ENCODE results near the gene MSANTD1. TPM values are rescaled to one million over a fixed set of nuclear protein-coding genes. Genes with fewer than 3 reads are reported as not detected.

The MSANTD1 gene
- total and polyA plus RNA-seq, 2 donors (not counting 1 experiment from before 2014, with no cell fraction given), result 0.78 to 5.5 TPM

DNA sequence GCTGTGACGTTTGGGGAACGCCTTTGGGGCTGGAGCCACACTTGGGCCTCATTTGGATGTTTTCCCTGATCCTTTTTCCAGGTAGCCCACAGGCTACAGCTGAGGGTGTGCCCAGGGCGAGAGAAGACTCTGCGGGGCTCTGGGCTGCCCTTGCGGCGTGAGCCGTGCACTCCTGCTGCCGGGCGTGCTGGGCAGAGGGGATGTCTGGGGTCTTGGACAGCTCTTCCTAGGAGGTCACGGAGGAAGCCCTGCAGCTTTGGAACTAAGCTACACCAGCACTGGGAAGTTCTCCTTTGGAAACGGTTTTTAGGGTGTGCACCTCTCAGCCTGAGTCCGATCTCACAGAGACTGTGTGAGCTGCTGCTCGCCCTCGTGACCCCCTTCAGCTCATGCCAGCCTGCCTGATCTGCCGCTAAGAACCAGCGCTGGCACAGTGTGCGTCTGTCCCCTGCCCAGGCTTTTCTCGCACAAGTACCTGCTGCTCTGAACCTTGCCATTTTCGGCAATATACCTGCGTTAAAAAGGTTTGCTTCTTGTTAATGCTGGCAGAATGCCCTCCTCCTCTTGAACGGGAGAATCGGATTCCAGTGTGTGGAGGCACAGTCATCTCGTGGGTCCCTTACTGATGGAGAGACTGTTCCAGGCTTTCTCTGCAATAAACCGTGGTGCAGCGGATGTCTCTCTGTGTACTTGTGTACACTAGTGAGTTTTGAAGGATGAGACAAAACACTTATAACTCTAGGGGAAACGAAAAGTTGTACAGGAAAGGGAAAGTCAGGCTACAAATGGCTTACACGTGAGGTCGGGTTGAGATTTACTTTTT is 14.3 kb downstream of the MSANTD1 start:
- Mint-ChIP-seq H3K4me3 (no peak overlapping the region), H3K27ac (no peak overlapping the region), H3K4me1 (peaks cover 4% of the 10 kb centered on the region), H3K27me3 (no peaks in the 10 kb centered on the region), H3K9me3 (ENCODE audit: insufficient read depth) (no peaks in the 10 kb centered on the region)
- Histone ChIP-seq H3K4me2 (replicated peaks; ENCODE audit: low read depth, low read length, poor library complexity, severe bottlenecking) (no peak overlapping the region), H3K27me3 (replicated peaks in 1 of 4; ENCODE audit: control extremely low read depth in 1 of 4, control insufficient read depth in 3 of 4, insufficient read depth in 4 of 4, low read length in 3 of 4) (no peaks in the 10 kb centered on the region), H3K4me1 (ENCODE audit: control insufficient read depth in 2 of 2, insufficient read depth in 2 of 2, low read length in 2 of 2) (peaks cover 1 to 4% of the 10 kb centered on the region in 2 donors), H4K20me1 (ENCODE audit: control insufficient read depth, insufficient read depth, low read length, poor library complexity, severe bottlenecking) (no peaks in the 10 kb centered on the region), H3K27ac (ENCODE audit: low read length in 2 of 2) (no peak overlapping the region), H3K4me3 (ENCODE audit: control extremely low read depth in 1 of 5, extremely low read depth in 1 of 5, insufficient read depth in 1 of 5, low read depth in 2 of 5, low read length in 4 of 5) (no peak overlapping the region), H3K9ac (ENCODE audit: low read length) (no peak overlapping the region), H3K9me3 (ENCODE audit: control extremely low read depth in 1 of 3, control insufficient read depth in 2 of 3, insufficient read depth in 1 of 3, low read length in 2 of 3) (no peaks in the 10 kb centered on the region), H3K79me2 (ENCODE audit: control insufficient read depth, insufficient read depth, low read length) (no peaks in the 10 kb centered on the region), H2AFZ (ENCODE audit: insufficient read depth, low read depth, low read length, poor library complexity, severe bottlenecking) (no peak overlapping the region), H3K36me3 (replicated peaks in 1 of 2; ENCODE audit: control extremely low read depth in 1 of 2, control insufficient read depth in 1 of 2, extremely low read depth in 1 of 2, insufficient read depth in 2 of 2, low read length in 1 of 2) (no peaks in the 10 kb centered on the region)
- ChIA-PET CTCF (no interaction called here), POLR2A (no interaction called here)
- TF ChIP-seq, protein P1, sequence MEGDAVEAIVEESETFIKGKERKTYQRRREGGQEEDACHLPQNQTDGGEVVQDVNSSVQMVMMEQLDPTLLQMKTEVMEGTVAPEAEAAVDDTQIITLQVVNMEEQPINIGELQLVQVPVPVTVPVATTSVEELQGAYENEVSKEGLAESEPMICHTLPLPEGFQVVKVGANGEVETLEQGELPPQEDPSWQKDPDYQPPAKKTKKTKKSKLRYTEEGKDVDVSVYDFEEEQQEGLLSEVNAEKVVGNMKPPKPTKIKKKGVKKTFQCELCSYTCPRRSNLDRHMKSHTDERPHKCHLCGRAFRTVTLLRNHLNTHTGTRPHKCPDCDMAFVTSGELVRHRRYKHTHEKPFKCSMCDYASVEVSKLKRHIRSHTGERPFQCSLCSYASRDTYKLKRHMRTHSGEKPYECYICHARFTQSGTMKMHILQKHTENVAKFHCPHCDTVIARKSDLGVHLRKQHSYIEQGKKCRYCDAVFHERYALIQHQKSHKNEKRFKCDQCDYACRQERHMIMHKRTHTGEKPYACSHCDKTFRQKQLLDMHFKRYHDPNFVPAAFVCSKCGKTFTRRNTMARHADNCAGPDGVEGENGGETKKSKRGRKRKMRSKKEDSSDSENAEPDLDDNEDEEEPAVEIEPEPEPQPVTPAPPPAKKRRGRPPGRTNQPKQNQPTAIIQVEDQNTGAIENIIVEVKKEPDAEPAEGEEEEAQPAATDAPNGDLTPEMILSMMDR (IDR thresholded peaks at IDR 0.05), result no peak
- TF ChIP-seq EZH2 (IDR thresholded peaks at IDR 0.05; ENCODE audit: borderline replicate concordance, insufficient read depth, low read depth, low read length, poor library complexity, severe bottlenecking), result no peak
- intact Hi-C loops (cut with micrococcal nuclease), result no loop called here
- WGBS (ENCODE audit: insufficient coverage), result 93% methylated on average over 19 of the region's 28 CpGs
- ATAC-seq (ENCODE audit: low read depth), result no peak
- no peak for DNase-seq

DNA sequence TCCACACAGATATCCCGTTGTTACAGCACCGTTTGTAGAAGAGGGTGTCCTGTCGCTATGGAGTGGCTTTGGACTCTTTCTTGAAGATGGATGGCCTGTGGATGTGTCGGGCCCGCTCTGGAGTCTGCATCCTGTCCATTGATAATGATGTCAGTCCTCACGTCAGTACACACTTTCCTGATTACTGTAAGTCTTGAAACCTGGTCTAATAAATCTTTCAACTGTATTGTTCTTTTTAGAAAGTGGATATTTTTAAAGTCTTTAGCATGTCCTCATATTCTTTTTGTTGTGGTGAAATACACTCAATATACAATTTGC is 14.9 kb downstream of the MSANTD1 start:
- Histone ChIP-seq H3K36me3 (replicated peaks in 1 of 2; ENCODE audit: control extremely low read depth in 1 of 2, control insufficient read depth in 1 of 2, extremely low read depth in 1 of 2, insufficient read depth in 2 of 2, low read length in 1 of 2) (no peaks in the 10 kb centered on the region), H2AFZ (ENCODE audit: insufficient read depth, low read depth, low read length, poor library complexity, severe bottlenecking) (no peak overlapping the region), H4K20me1 (ENCODE audit: control insufficient read depth, insufficient read depth, low read length, poor library complexity, severe bottlenecking) (no peaks in the 10 kb centered on the region), H3K4me3 (ENCODE audit: control extremely low read depth in 1 of 5, extremely low read depth in 1 of 5, insufficient read depth in 1 of 5, low read depth in 2 of 5, low read length in 4 of 5) (no peak overlapping the region), H3K79me2 (ENCODE audit: control insufficient read depth, insufficient read depth, low read length) (no peaks in the 10 kb centered on the region), H3K27me3 (replicated peaks in 1 of 4; ENCODE audit: control extremely low read depth in 1 of 4, control insufficient read depth in 3 of 4, insufficient read depth in 4 of 4, low read length in 3 of 4) (no peaks in the 10 kb centered on the region), H3K9ac (ENCODE audit: low read length) (no peak overlapping the region), H3K4me1 (ENCODE audit: control insufficient read depth in 2 of 2, insufficient read depth in 2 of 2, low read length in 2 of 2) (no peaks in the 10 kb centered on the region), H3K4me2 (replicated peaks; ENCODE audit: low read depth, low read length, poor library complexity, severe bottlenecking) (no peak overlapping the region), H3K27ac (ENCODE audit: low read length in 2 of 2) (no peak overlapping the region), H3K9me3 (ENCODE audit: control extremely low read depth in 1 of 3, control insufficient read depth in 2 of 3, insufficient read depth in 1 of 3, low read length in 2 of 3) (no peaks in the 10 kb centered on the region)
- TF ChIP-seq, protein P1 (IDR thresholded peaks at IDR 0.05), result no peak
- TF ChIP-seq EZH2 (IDR thresholded peaks at IDR 0.05; ENCODE audit: borderline replicate concordance, insufficient read depth, low read depth, low read length, poor library complexity, severe bottlenecking), result no peak
- Mint-ChIP-seq H3K9me3 (ENCODE audit: insufficient read depth) (no peaks in the 10 kb centered on the region), H3K27ac (no peak overlapping the region), H3K27me3 (no peaks in the 10 kb centered on the region), H3K4me3 (no peak overlapping the region), H3K4me1 (no peaks in the 10 kb centered on the region)
- no CpG with 5 or more reads among the region's 6 CpGs for WGBS (ENCODE audit: insufficient coverage)
- DNase-seq (no peak), ATAC-seq (ENCODE audit: low read depth) (no peak)
- intact Hi-C loops (cut with micrococcal nuclease), result no loop called here
- POLR2A ChIA-PET, result no interaction called here
- CTCF ChIA-PET, result no interaction called here

All from B cell (primary cell).